K562 (cell line): ENCODE data around the gene NUB1. TPM values are rescaled to one million over a fixed set of nuclear protein-coding genes. Genes with fewer than 3 reads are reported as not detected.

Experiments used
- ARHGAP35 ChIP-seq: fragments of 450-650 bp; IDR thresholded peaks from 2 replicates; pipeline ENCODE4 v1.6.1; 2018; ENCODE audit not compliant: partially characterized antibody
- ASH1L ChIP-seq: fragments of 450-650 bp; IDR thresholded peaks from 2 replicates; pipeline ENCODE4 v1.6.1; 2018; ENCODE audit warnings: borderline replicate concordance, mild to moderate bottlenecking, low read depth; ENCODE audit not compliant: partially characterized antibody
- CC2D1A ChIP-seq: fragments of 450-650 bp; IDR thresholded peaks from 2 replicates; pipeline ENCODE4 v1.6.1; 2017; ENCODE audit warnings: mild to moderate bottlenecking
- CCAR2 ChIP-seq: fragments of 200-400 bp; formaldehyde crosslinking; IDR thresholded peaks from 2 replicates; pipeline ENCODE4 v1.6.1; 2017; ENCODE audit warnings: mild to moderate bottlenecking, low read depth, low read length
- E2F6 ChIP-seq, 2 experiments: IDR thresholded peaks; 2 replicates each; pipeline ENCODE4 v1.6.1; 2011; ENCODE audit warnings: borderline replicate concordance in 1 of 2, control low read depth in 1 of 2, low read depth in 1 of 2, low read length in 1 of 2, mild to moderate bottlenecking in 1 of 2, mixed read lengths in 1 of 2, moderate library complexity in 1 of 2; ENCODE audit not compliant: insufficient read depth in 1 of 2, insufficient read length in 1 of 2, poor library complexity in 1 of 2, severe bottlenecking in 1 of 2; ENCODE audit errors: extremely low read depth in 1 of 2
- ESRRA ChIP-seq: fragments of 450-650 bp; IDR thresholded peaks from 2 replicates; pipeline ENCODE4 v1.6.1; 2014; ENCODE audit warnings: low read depth, mild to moderate bottlenecking, moderate library complexity, borderline replicate concordance
- KDM5B ChIP-seq: fragments of 200-600 bp; sonication (generic); IDR thresholded peaks from 2 replicates; pipeline ENCODE4 v1.6.1; 2012; ENCODE audit warnings: low read depth, mild to moderate bottlenecking, moderate library complexity, low read length, control low read depth, inconsistent platforms; ENCODE audit not compliant: insufficient replicate concordance
- LARP7 ChIP-seq: fragments of 450-650 bp; IDR thresholded peaks from 2 replicates; pipeline ENCODE4 v1.6.1; 2016
- NCOA2 ChIP-seq, 2 experiments: fragments of 450-650 bp; IDR thresholded peaks; 2 replicates each; pipeline ENCODE4 v1.6.1; 2018; ENCODE audit warnings: mild to moderate bottlenecking in 2 of 2, moderate library complexity in 1 of 2; ENCODE audit not compliant: partially characterized antibody in 2 of 2
- POLR2G ChIP-seq: fragments of 200-400 bp; formaldehyde crosslinking; IDR thresholded peaks from 2 replicates; pipeline ENCODE4 v1.6.1; 2017; ENCODE audit warnings: low read depth, mild to moderate bottlenecking, antibody characterized with exemption, low read length, moderate library complexity
- PRDM10 ChIP-seq: fragments of 450-650 bp; IDR thresholded peaks from 2 replicates; pipeline ENCODE4 v1.6.1; 2018; ENCODE audit not compliant: partially characterized antibody
- RB1 ChIP-seq: fragments of 450-650 bp; IDR thresholded peaks from 2 replicates; pipeline ENCODE4 v1.6.1; 2017; ENCODE audit warnings: low read depth, mild to moderate bottlenecking
- RBFOX2 ChIP-seq: fragments of 200-400 bp; formaldehyde crosslinking; IDR thresholded peaks from 2 replicates; pipeline ENCODE4 v1.6.1; 2017; ENCODE audit warnings: low read depth, mild to moderate bottlenecking, low read length, moderate library complexity
- THRAP3 ChIP-seq: fragments of 450-650 bp; IDR thresholded peaks from 2 replicates; pipeline ENCODE4 v1.6.1; 2016; ENCODE audit warnings: mild to moderate bottlenecking, inconsistent platforms, borderline replicate concordance
- ZBTB43 ChIP-seq: sonication (generic); formaldehyde crosslinking; IDR thresholded peaks from 2 replicates; pipeline ENCODE4 v1.8.0; 2023; ENCODE audit warnings: mild to moderate bottlenecking, missing genetic modification reagents
- polyA plus RNA-seq, 8 experiments: library from polyadenylated mRNA; depleted of rRNA in 4 of 8; stranded (reverse) in 5 of 8; unstranded in 3 of 8; fragments of >200 nt; fragmentation: Nextera tagmentation in 2 of 8; fragmentation: Illumina TruSeq in 1 of 8; extraction: Ambion mirVana in 2 of 8; extraction: Trizol in 1 of 8; gene quantifications; 2 replicates each; pipeline versions ENCODE4 v1.2.1 to v1.2.3, GENCODE V29; 2011 to 2014; ENCODE audit warnings: inconsistent platforms in 1 of 8, missing spikeins in 1 of 8
- total RNA-seq, 7 experiments: library from RNA; depleted of rRNA in 6 of 7; stranded (reverse); fragments of >200 nt in 6 of 7; fragmentation: Illumina TruSeq in 2 of 7; extraction: Trizol in 2 of 7; gene quantifications; 2 replicates each; pipeline versions ENCODE4 v1.2.1 to v1.2.3, GENCODE V29; 2011 to 2021; ENCODE audit warnings: low replicate concordance in 1 of 7

The NUB1 gene
- total and polyA plus RNA-seq, 9 of the 15 experiments (the other 6 are each of a cell fraction or from before 2014, with no cell fraction given): 43.2 to 159 (median 85.2) TPM

- TF ChIP-seq E2F6 (IDR thresholded peaks at IDR 0.05; ENCODE audit: borderline replicate concordance in 1 of 2, extremely low read depth in 1 of 2, insufficient read depth in 1 of 2, insufficient read length in 1 of 2, low read depth in 1 of 2, low read length in 1 of 2, poor library complexity in 1 of 2, severe bottlenecking in 1 of 2) (peak in 1 of 2 experiments; percentile 6), ZBTB43 (CRISPR knock-in tag) (no peak), ASH1L (no peak), NCOA2 (IDR thresholded peaks at IDR 0.05; ENCODE audit: partially characterized antibody in 2 of 2) (no peak), ARHGAP35 (no peak), ESRRA (no peak), THRAP3 (no peak), RBFOX2 (peak; percentile 46), LARP7 (0 out of 2 replicates have a peak, but pooled peaks have one; percentile 24), CC2D1A (no peak), KDM5B (peak; percentile 48), CCAR2 (no peak), PRDM10 (no peak), RB1 (0 out of 2 replicates have a peak, but pooled peaks have one; percentile 20), POLR2G (peak; percentile 46; the same call in 1 of the 2 replicates)
- TF ChIP-seq, all 486 proteins: peak for 17
Observed at GRCh38 chr7:151395036-151395367, 53.4 kb downstream of the NUB1 start (continued).
